Measurements from ENCODE around the gene PLXNA2.

PLXNA2 gene

GRCh38 chr1:208202333-208202995, 41.7 kb downstream of the PLXNA2 start:
- no peak for DNase-seq

GRCh38 chr1:208201229-208201628, 43.0 kb downstream of the PLXNA2 start:
- no peak for DNase-seq

GRCh38 chr1:208200116-208200515, 44.1 kb downstream of the PLXNA2 start:
- DNase-seq, result no peak

GRCh38 chr1:208198236-208198635, 45.9 kb downstream of the PLXNA2 start:
- no peak for DNase-seq

GRCh38 chr1:208194944-208195343, 49.2 kb downstream of the PLXNA2 start:
- no peak for DNase-seq

GRCh38 chr1:208192995-208193394, 51.2 kb downstream of the PLXNA2 start:
- no peak for DNase-seq

GRCh38 chr1:208190784-208191183, 53.4 kb downstream of the PLXNA2 start:
- no peak for DNase-seq

GRCh38 chr1:208189716-208190115, 54.5 kb downstream of the PLXNA2 start:
- no peak for DNase-seq

- no peak for DNase-seq
Measured at GRCh38 chr1:208189183-208189582, 55.0 kb downstream of the PLXNA2 start.

- no peak for DNase-seq
Measured at GRCh38 chr1:208188607-208189006, 55.6 kb downstream of the PLXNA2 start.

- no peak for DNase-seq
Measured at GRCh38 chr1:208187499-208188041, 56.6 kb downstream of the PLXNA2 start.

- no peak for DNase-seq
Measured at GRCh38 chr1:208185801-208186231, 58.4 kb downstream of the PLXNA2 start.

GRCh38 chr1:208184966-208185654, 59.1 kb downstream of the PLXNA2 start:
- DNase-seq, result no peak

GRCh38 chr1:208183977-208184911, 59.9 kb downstream of the PLXNA2 start:
- no peak for DNase-seq

- DNase-seq, result no peak
Measured at GRCh38 chr1:208182880-208183645, 61.1 kb downstream of the PLXNA2 start.

GRCh38 chr1:208181364-208181763, 62.8 kb downstream of the PLXNA2 start:
- DNase-seq, result no peak

- no peak for DNase-seq
Measured at GRCh38 chr1:208180421-208180820, 63.8 kb downstream of the PLXNA2 start.

GRCh38 chr1:208179961-208180409, 64.2 kb downstream of the PLXNA2 start:
- DNase-seq, result no peak

GRCh38 chr1:208179263-208179816, 64.8 kb downstream of the PLXNA2 start:
- DNase-seq, result no peak

- no peak for DNase-seq
Measured at GRCh38 chr1:208178091-208178529, 66.1 kb downstream of the PLXNA2 start.

GRCh38 chr1:208177656-208178055, 66.5 kb downstream of the PLXNA2 start:
- DNase-seq, result no peak

GRCh38 chr1:208176649-208177048, 67.5 kb downstream of the PLXNA2 start:
- DNase-seq, result no peak

All from stimulated activated CD4-positive, alpha-beta T cell treated with anti-CD3 and anti-CD28 coated beads, Interleukin-12 subunit alpha, Interleukin-12 subunit beta, amount 100 ng/mL, for 4 hours (primary cell).